OCI-LY1 (cell line): Measurements from ENCODE around the gene HDAC1.

Source experiments
- H2AFZ ChIP-seq: fragments of 200-600 bp; sonication (generic), shearing (Covaris generic); 2 replicates; pipeline ENCODE4 v1.6.0; 2014; ENCODE audit warnings: antibody characterized with exemption, mild to moderate bottlenecking, low read length
- H3F3A ChIP-seq: fragments of 200-600 bp; sonication (generic), shearing (Covaris generic); 2 replicates; pipeline ENCODE4 v1.6.0; 2014; ENCODE audit warnings: mild to moderate bottlenecking, antibody characterized with exemption, low read length, moderate library complexity; ENCODE audit not compliant: insufficient read depth
- H3K27ac ChIP-seq: fragments of 200-600 bp; sonication (generic); 2 replicates; pipeline ENCODE4 v1.5.1; 2014; ENCODE audit warnings: low read length, mixed run types, mild to moderate bottlenecking, low read depth; ENCODE audit not compliant: poor library complexity, severe bottlenecking
- H3K27me3 ChIP-seq: fragments of 200-600 bp; sonication (generic); 2 replicates; pipeline ENCODE4 v1.6.0; 2014; ENCODE audit warnings: antibody characterized with exemption, mild to moderate bottlenecking, low read length, moderate library complexity; ENCODE audit not compliant: insufficient read depth
- H3K36me3 ChIP-seq: fragments of 200-600 bp; sonication (generic); 2 replicates; pipeline ENCODE4 v1.6.1; 2014; ENCODE audit warnings: mild to moderate bottlenecking, antibody characterized with exemption, low read length, moderate library complexity, mixed read lengths; ENCODE audit not compliant: insufficient read depth
- H3K4me1 ChIP-seq: fragments of 200-600 bp; sonication (generic); 2 replicates; pipeline ENCODE4 v1.5.1; 2014; ENCODE audit warnings: mild to moderate bottlenecking, low read length, moderate library complexity; ENCODE audit not compliant: insufficient read depth, severe bottlenecking
- H3K4me2 ChIP-seq: fragments of 200-600 bp; sonication (generic), shearing (Covaris generic); 2 replicates; pipeline ENCODE4 v1.6.1; 2014; ENCODE audit warnings: low read length
- H3K4me3 ChIP-seq: fragments of 200-600 bp; sonication (generic); 2 replicates; pipeline ENCODE4 v1.5.1; 2014; ENCODE audit warnings: low read length, low read depth, mild to moderate bottlenecking, mixed read lengths; ENCODE audit not compliant: poor library complexity, severe bottlenecking
- H3K79me2 ChIP-seq: fragments of 200-600 bp; shearing (Covaris generic); 2 replicates; pipeline ENCODE4 v1.6.1; 2016; ENCODE audit warnings: mixed run types, low read length, mixed read lengths; ENCODE audit not compliant: insufficient read depth
- H3K9ac ChIP-seq: fragments of 200-600 bp; sonication (generic), shearing (Covaris generic); 2 replicates; pipeline ENCODE4 v1.6.1; 2014; ENCODE audit warnings: mild to moderate bottlenecking, low read length, mixed read lengths
- H3K9me2 ChIP-seq: fragments of 200-600 bp; sonication (generic), shearing (Covaris generic); 2 replicates; pipeline ENCODE4 v1.6.1; 2014; ENCODE audit warnings: low read depth, mild to moderate bottlenecking, low read length, mixed read lengths
- H3K9me3 ChIP-seq: fragments of 200-600 bp; shearing (Covaris generic); 2 replicates; pipeline ENCODE4 v1.6.1; 2014; ENCODE audit warnings: low read length, mixed read lengths
- H4K20me1 ChIP-seq: fragments of 200-600 bp; sonication (generic), shearing (Covaris generic); 2 replicates; pipeline ENCODE4 v1.6.0; 2016; ENCODE audit warnings: mild to moderate bottlenecking, low read length; ENCODE audit not compliant: insufficient read depth
- EZH2 ChIP-seq: fragments of 200-600 bp; sonication (generic), shearing (Covaris generic); IDR thresholded peaks from 2 replicates; pipeline ENCODE4 v1.8.0; 2017; ENCODE audit warnings: borderline replicate concordance, mixed run types, mild to moderate bottlenecking, antibody characterized with exemption, low read length, moderate library complexity, mixed read lengths
- TF ChIP-seq, protein P1 (sequence below): fragments of 200-600 bp; sonication (generic), shearing (Covaris generic); IDR thresholded peaks from 2 replicates; pipeline ENCODE4 v1.5.1; 2017; ENCODE audit warnings: mild to moderate bottlenecking, antibody characterized with exemption, low read length, moderate library complexity, mixed read lengths

HDAC1 gene

DNA sequence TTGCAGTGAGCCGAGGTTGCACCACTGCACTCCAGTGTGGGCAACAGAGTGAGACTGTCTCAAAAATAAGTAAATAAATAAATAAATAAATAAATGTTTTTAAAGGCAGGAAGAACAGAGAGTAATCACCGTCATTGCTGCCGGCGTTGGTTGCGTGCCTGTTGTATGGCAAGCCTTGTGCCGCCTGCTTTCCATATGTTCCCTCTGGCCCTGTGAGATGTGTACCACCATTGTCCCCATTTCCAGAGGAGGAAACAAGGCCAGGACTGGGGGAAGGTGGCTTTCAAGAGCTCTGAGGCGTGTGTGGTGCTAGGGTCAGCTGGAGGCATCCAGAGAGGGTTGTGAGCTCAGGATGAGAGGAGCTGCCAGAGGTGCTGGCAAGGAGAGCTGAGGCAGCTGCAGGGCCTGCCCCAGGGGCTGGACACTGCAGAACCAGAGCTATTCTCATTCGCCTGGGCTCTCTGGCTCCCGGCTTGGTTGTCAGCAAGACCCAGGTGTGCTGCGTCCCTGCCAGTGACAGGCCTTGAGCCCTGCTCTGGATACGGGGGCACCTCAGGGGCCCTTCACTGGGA is 49.4 kb downstream of the HDAC1 start:
- Histone ChIP-seq H3K79me2 (no peaks in the 10 kb centered on the region), H4K20me1 (no peaks in the 10 kb centered on the region), H3K4me3 (no peak overlapping the region), H3K9me3 (no peaks in the 10 kb centered on the region), H3K27ac (no peak overlapping the region), H3K9ac (no peak overlapping the region), H2AFZ (no peak overlapping the region), H3K36me3 (no peaks in the 10 kb centered on the region), H3K27me3 (peaks cover 12% of the 10 kb centered on the region), H3F3A (no peaks in the 10 kb centered on the region), H3K4me2 (no peak overlapping the region), H3K4me1 (peaks cover 14% of the 10 kb centered on the region), H3K9me2 (no peaks in the 10 kb centered on the region)
- TF ChIP-seq EZH2, result no peak
- TF ChIP-seq, protein P1, sequence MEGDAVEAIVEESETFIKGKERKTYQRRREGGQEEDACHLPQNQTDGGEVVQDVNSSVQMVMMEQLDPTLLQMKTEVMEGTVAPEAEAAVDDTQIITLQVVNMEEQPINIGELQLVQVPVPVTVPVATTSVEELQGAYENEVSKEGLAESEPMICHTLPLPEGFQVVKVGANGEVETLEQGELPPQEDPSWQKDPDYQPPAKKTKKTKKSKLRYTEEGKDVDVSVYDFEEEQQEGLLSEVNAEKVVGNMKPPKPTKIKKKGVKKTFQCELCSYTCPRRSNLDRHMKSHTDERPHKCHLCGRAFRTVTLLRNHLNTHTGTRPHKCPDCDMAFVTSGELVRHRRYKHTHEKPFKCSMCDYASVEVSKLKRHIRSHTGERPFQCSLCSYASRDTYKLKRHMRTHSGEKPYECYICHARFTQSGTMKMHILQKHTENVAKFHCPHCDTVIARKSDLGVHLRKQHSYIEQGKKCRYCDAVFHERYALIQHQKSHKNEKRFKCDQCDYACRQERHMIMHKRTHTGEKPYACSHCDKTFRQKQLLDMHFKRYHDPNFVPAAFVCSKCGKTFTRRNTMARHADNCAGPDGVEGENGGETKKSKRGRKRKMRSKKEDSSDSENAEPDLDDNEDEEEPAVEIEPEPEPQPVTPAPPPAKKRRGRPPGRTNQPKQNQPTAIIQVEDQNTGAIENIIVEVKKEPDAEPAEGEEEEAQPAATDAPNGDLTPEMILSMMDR, result no peak

DNA sequence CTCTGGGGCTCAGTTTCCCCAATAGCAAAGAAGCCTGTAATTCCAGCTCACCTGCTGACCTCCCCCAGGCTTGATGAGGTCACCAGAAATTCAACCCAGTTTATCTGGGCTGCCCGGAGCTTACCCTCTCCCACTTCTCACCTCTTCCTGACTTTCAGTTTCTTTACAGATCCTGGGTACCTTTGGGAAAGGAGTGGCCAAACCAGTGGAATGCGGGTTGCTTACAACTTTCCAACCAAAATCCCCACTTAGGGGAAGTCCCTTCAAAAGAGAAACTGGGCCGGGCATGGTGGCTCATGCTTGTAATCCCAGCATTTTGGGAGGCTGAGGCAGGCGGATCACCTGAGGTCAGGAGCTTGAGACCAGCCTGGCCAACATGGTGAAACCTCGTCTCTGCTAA is 50.1 kb downstream of the HDAC1 start:
- Histone ChIP-seq H3F3A (no peaks in the 10 kb centered on the region), H3K27me3 (peaks cover 8% of the 10 kb centered on the region), H3K4me2 (no peak overlapping the region), H3K27ac (no peak overlapping the region), H4K20me1 (no peaks in the 10 kb centered on the region), H3K4me1 (peaks cover 9% of the 10 kb centered on the region), H3K9me3 (no peaks in the 10 kb centered on the region), H3K79me2 (no peaks in the 10 kb centered on the region), H3K9ac (no peak overlapping the region), H3K4me3 (no peak overlapping the region), H2AFZ (no peak overlapping the region), H3K9me2 (no peaks in the 10 kb centered on the region), H3K36me3 (no peaks in the 10 kb centered on the region)
- TF ChIP-seq, protein P1, result no peak
- TF ChIP-seq EZH2, result no peak

DNA sequence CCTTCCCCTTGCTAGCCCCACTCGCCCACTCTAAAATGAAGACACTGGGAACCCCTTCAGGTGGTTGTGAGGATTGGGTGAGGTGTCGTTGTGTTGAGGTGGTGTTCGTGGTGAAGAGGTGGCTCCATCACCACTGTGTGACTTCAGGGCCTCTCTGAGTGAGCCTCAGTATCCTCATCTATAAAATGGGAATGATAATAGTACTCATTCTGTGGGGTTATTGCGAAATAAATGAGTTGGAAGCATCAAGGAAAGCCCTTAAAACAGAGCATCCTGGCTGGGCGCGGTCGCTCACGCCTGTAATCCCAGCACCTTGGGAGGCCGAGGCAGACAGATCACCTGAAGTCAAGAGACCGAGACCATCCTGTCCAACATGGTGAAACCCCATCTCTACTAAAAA is 50.8 kb downstream of the HDAC1 start:
- no peak overlapping the region for H3K27ac ChIP-seq
- peaks cover 8% of the 10 kb centered on the region for H3K27me3 ChIP-seq
- H3K9me2 ChIP-seq, result no peaks in the 10 kb centered on the region
- H4K20me1 ChIP-seq, result no peaks in the 10 kb centered on the region
- H3F3A ChIP-seq, result no peaks in the 10 kb centered on the region
- no peak for TF ChIP-seq EZH2
- no peaks in the 10 kb centered on the region for H3K9me3 ChIP-seq
- H3K4me3 ChIP-seq, result no peak overlapping the region
- H2AFZ ChIP-seq, result no peak overlapping the region
- H3K36me3 ChIP-seq, result no peaks in the 10 kb centered on the region
- no peak overlapping the region for H3K4me2 ChIP-seq
- no peak overlapping the region for H3K9ac ChIP-seq
- peaks cover 2% of the 10 kb centered on the region for H3K4me1 ChIP-seq
- no peaks in the 10 kb centered on the region for H3K79me2 ChIP-seq

DNA sequence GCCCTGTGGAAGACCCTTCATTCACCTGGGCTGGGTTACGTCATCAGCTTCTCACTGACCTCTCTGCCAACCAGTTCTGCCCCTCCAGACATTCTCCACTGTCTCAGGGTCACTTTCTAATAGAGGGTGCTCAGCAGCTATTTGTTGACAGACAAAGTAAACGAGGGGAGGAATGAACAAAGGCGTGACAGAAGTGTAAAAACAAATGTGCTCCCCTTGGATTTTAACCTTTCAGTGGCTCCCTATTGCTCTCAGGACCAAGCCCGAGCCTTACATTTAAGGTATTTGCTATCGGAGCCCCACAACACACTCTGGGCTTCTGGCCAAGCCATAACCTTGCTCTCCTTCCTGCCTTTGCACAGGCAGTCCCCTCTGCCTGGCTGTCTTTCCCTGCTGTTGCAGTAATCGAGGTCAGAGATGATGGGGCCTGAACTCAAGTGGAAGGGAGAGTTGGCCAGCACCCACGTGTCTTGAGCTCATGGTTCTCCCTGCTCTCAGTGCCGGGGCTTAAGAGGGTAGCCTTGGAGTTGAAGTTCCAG is 53.5 kb downstream of the HDAC1 start:
- Histone ChIP-seq H3F3A (no peaks in the 10 kb centered on the region), H2AFZ (no peak overlapping the region), H3K27me3 (peaks cover 4% of the 10 kb centered on the region), H3K9ac (no peak overlapping the region), H3K4me3 (no peak overlapping the region), H3K79me2 (no peaks in the 10 kb centered on the region), H3K27ac (no peak overlapping the region), H3K4me1 (no peaks in the 10 kb centered on the region), H4K20me1 (no peaks in the 10 kb centered on the region), H3K9me2 (no peaks in the 10 kb centered on the region), H3K9me3 (no peaks in the 10 kb centered on the region), H3K36me3 (no peaks in the 10 kb centered on the region), H3K4me2 (no peak overlapping the region)
- TF ChIP-seq EZH2, result no peak
- TF ChIP-seq, protein P1, result no peak
